ENCODE data around the gene ELFN1.

GRCh38 chr7:1769286-1770200 lies 99.5 kb downstream of the ELFN1 start:
- TF ChIP-seq TAF1 (IDR thresholded peaks at IDR 0.05; ENCODE audit: borderline replicate concordance, insufficient read depth, low read length) (no peak), SIN3A (IDR thresholded peaks at IDR 0.05; ENCODE audit: borderline replicate concordance, insufficient read depth, low read length) (no peak), POLR2AphosphoS5 (IDR thresholded peaks at IDR 0.05; ENCODE audit: low read depth, low read length) (no peak), FOXP2 (optimal IDR thresholded peaks at IDR 0.05; ENCODE audit: borderline replicate concordance, extremely low read depth, extremely low read length, insufficient read depth) (no peak), REST (IDR thresholded peaks at IDR 0.05; ENCODE audit: insufficient read depth in 1 of 2, low read depth in 2 of 2, low read length in 2 of 2) (no peak)
